Gastroesophageal sphincter (tissue), 4 donors: Measurements from ENCODE around the gene TRIM63. TPM values are rescaled to one million over a fixed set of nuclear protein-coding genes. Genes with fewer than 3 reads are reported as not detected.

Source experiments
- ATAC-seq: fragments of 150-250 bp; one replicate; pipeline ENCODE4 v1.9.1; 2016; ENCODE audit warnings: mild to moderate bottlenecking, moderate library complexity
- H3K27ac ChIP-seq, 4 donors: fragments of 200-600 bp; sonication (generic) in 3 of 4; 1 replicate in 3 of 4; 2 replicates in 1 of 4; pipeline ENCODE4 v1.5.1; 2016 to 2019
- H3K27me3 ChIP-seq: fragments of 200-600 bp; sonication (generic); one replicate; pipeline ENCODE4 v1.5.1; 2019
- H3K36me3 ChIP-seq, 2 donors: fragments of 200-600 bp; sonication (generic); one replicate each; pipeline ENCODE4 v1.5.1; 2019; ENCODE audit warnings: control low read depth in 1 of 2
- H3K4me1 ChIP-seq, 3 donors: fragments of 200-600 bp; sonication (generic); 1 replicate in 2 of 3; 2 replicates in 1 of 3; pipeline ENCODE4 v1.5.1; 2016 to 2019; ENCODE audit warnings: control low read depth in 2 of 3
- H3K4me3 ChIP-seq, 2 donors: fragments of 200-600 bp; sonication (generic); one replicate each; pipeline ENCODE4 v1.5.1; 2019; ENCODE audit warnings: mild to moderate bottlenecking in 1 of 2, moderate library complexity in 1 of 2
- H3K9me3 ChIP-seq, 3 donors: fragments of 200-600 bp; sonication (generic); one replicate each; pipeline ENCODE4 v1.5.1; 2017 to 2019; ENCODE audit warnings: control low read depth in 2 of 3
- CTCF ChIP-seq, 4 experiments: fragments of 200-600 bp in 2 of 4; fragments of 450-650 bp in 2 of 4; sonication (generic) in 1 of 4; IDR thresholded peaks; one replicate each; pipeline ENCODE4 v1.5.1; 2017 to 2019; ENCODE audit warnings: antibody characterized with exemption in 4 of 4, mild to moderate bottlenecking in 2 of 4, moderate library complexity in 2 of 4
- EP300 ChIP-seq: sonication (generic); formaldehyde crosslinking; IDR thresholded peaks from one replicate; pipeline ENCODE4 v1.6.1; 2017; ENCODE audit warnings: antibody characterized with exemption, mild to moderate bottlenecking
- POLR2A ChIP-seq, 2 donors: fragments of 450-650 bp; IDR thresholded peaks; one replicate each; pipeline ENCODE4 v1.6.1; 2017; ENCODE audit warnings: antibody characterized with exemption in 2 of 2, mild to moderate bottlenecking in 2 of 2, moderate library complexity in 1 of 2
- POLR2AphosphoS5 ChIP-seq: sonication (generic); formaldehyde crosslinking; IDR thresholded peaks from one replicate; pipeline ENCODE4 v1.6.1; 2017; ENCODE audit warnings: antibody characterized with exemption
- WGBS, 2 donors: methylation state at CpG; one replicate each; pipeline ENCODE4 v1.1.5; 2018; ENCODE audit warnings: low coverage in 1 of 2; 5-methylcytosine and 5-hydroxymethylcytosine counted together
- total RNA-seq, 4 donors: library from RNA; depleted of rRNA; stranded (reverse); fragments of >200 nt; gene quantifications; one replicate each; pipeline ENCODE4 v1.1.0, GENCODE V29; 2016

The TRIM63 gene
- total RNA-seq, 4 donors from 2014 or later = 0.15 to 2.3 (median 0.82) TPM

GRCh38 chr1:26035959-26036755 lies 31.3 kb downstream of the TRIM63 start:
- peaks cover 0 to 17% (median 4%) of the 10 kb centered on the region in 3 donors for H3K4me1 ChIP-seq
- WGBS, 2 donors = 5 to 75% methylated on average over 4 to 12 of the region's 39 CpGs
- ATAC-seq = peak; percentile 91
- no peaks in the 10 kb centered on the region for H3K9me3 ChIP-seq
- no peak for TF ChIP-seq POLR2A (IDR thresholded peaks at IDR 0.05)
- peak in 3 of 4 experiments; percentile 98 to 100 (median 99) for TF ChIP-seq CTCF (IDR thresholded peaks at IDR 0.05)
- TF ChIP-seq POLR2AphosphoS5 = no peak
- peaks cover 27% of the 10 kb centered on the region for H3K27me3 ChIP-seq
- peak overlapping the region; percentile 63 to 86 for H3K4me3 ChIP-seq
- H3K36me3 ChIP-seq = no peaks in the 10 kb centered on the region
- H3K27ac ChIP-seq = peak overlapping the region; percentile 36 to 94 (median 88)

GRCh38 chr1:26035203-26035958 lies 32.0 kb downstream of the TRIM63 start:
- Histone ChIP-seq H3K4me3 (peak overlapping the region; percentile 63 to 86), H3K9me3 (no peaks in the 10 kb centered on the region), H3K27ac (peak overlapping the region; percentile 36 to 94 (median 88)), H3K27me3 (peaks cover 22% of the 10 kb centered on the region), H3K36me3 (no peaks in the 10 kb centered on the region), H3K4me1 (peaks cover 0 to 17% (median 4%) of the 10 kb centered on the region in 3 donors)
- ATAC-seq = peak; percentile 96
- 0% methylated on average over 11 of the region's 60 CpGs; no CpG with 5 or more reads in 1 of the 2 donors for WGBS, 2 donors
- TF ChIP-seq POLR2AphosphoS5 = peak; percentile 49
- peak in 1 of 4 experiments; percentile 22 for TF ChIP-seq CTCF (IDR thresholded peaks at IDR 0.05)
- TF ChIP-seq POLR2A (IDR thresholded peaks at IDR 0.05) = peak; percentile 52 to 75
- TF ChIP-seq EP300 = no peak

- Histone ChIP-seq H3K4me1 (peaks cover 0 to 17% (median 4%) of the 10 kb centered on the region in 3 donors), H3K9me3 (no peaks in the 10 kb centered on the region), H3K4me3 (peak overlapping the region; percentile 63 to 86), H3K27me3 (peaks cover 15% of the 10 kb centered on the region), H3K27ac (peak overlapping the region in 3 of 4 donors; percentile 86 to 94 (median 90)), H3K36me3 (no peaks in the 10 kb centered on the region)
- TF ChIP-seq POLR2AphosphoS5 (no peak), EP300 (no peak), POLR2A (IDR thresholded peaks at IDR 0.05) (no peak), CTCF (IDR thresholded peaks at IDR 0.05) (no peak)
- no peak for ATAC-seq
- WGBS, 2 donors = 54% methylated on average over 2 of the region's 15 CpGs; no CpG with 5 or more reads in 1 of the 2 donors
Observed at GRCh38 chr1:26034504-26035202, 32.8 kb downstream of the TRIM63 start.

- WGBS, 2 donors = 76 to 93% methylated on average over 5 to 9 of the region's 12 CpGs
- Histone ChIP-seq H3K4me1 (peaks cover 0 to 17% (median 4%) of the 10 kb centered on the region in 3 donors), H3K4me3 (no peak overlapping the region), H3K27ac (no peak overlapping the region), H3K27me3 (peaks cover 13% of the 10 kb centered on the region), H3K36me3 (no peaks in the 10 kb centered on the region), H3K9me3 (no peaks in the 10 kb centered on the region)
- no peak for TF ChIP-seq POLR2A (IDR thresholded peaks at IDR 0.05)
- no peak for TF ChIP-seq POLR2AphosphoS5
- TF ChIP-seq CTCF (IDR thresholded peaks at IDR 0.05) = no peak
- no peak for TF ChIP-seq EP300
- ATAC-seq = no peak
Observed at GRCh38 chr1:26032656-26033357, 34.6 kb downstream of the TRIM63 start.
